ENCODE results near the gene TPGS2. TPM values are rescaled to one million over a fixed set of nuclear protein-coding genes. Genes with fewer than 3 reads are reported as not detected.
A peak's percentile ranks its signal among the peaks of the same experiment; 100 is the strongest.

TPGS2 gene
- total RNA-seq, 2 experiments from 2014 or later: 77.0 to 83.1 TPM

DNA sequence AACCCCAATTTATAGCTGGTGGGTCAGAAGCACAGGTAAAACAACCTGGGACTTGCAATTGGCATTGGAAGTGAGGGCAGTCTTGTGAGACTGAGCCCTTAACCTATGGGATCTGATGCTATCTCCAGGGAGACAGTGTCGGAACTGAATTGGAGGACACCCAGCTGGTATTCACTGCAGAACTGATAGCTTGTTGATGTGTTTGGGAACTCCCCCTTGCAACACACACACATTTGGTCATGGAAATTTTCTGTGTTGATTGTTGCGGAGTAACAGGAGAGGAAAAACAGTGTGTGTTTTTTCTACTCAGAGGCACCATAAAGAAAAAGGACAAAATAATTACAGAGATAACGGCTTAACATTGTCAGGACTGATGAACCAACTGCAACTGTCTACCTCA lies 16.1 kb downstream of the TPGS2 start:
- no peak overlapping the region for H3K4me3 Mint-ChIP-seq
- ATAC-seq (no peak), DNase-seq (no peak)
- H3K27me3 Mint-ChIP-seq: no peaks in the 10 kb centered on the region
- TF ChIP-seq CTCF (IDR thresholded peaks at IDR 0.05): no peak
- peaks cover 16% of the 10 kb centered on the region for H3K36me3 Mint-ChIP-seq (ENCODE audit: low read depth)
- H3K4me1 Mint-ChIP-seq (ENCODE audit: low read depth): peaks cover 12% of the 10 kb centered on the region
- POLR2A ChIA-PET: no interaction called here
- intact Hi-C loops (cut with micrococcal nuclease): no loop called here
- CTCF ChIA-PET: interaction anchor here (0.9 to 2.6 kb wide), 2 partner anchors 17 to 125 kb away, joined by 3 to 22 read pairs; no protein-coding TSS in a partner anchor
- H3K9me3 Mint-ChIP-seq: no peaks in the 10 kb centered on the region
- H3K27ac Mint-ChIP-seq: no peak overlapping the region

- ATAC-seq (no peak), DNase-seq (no peak)
- Mint-ChIP-seq H3K4me3 (no peak overlapping the region), H3K27me3 (no peaks in the 10 kb centered on the region), H3K4me1 (ENCODE audit: low read depth) (peaks cover 12% of the 10 kb centered on the region), H3K9me3 (no peaks in the 10 kb centered on the region), H3K36me3 (ENCODE audit: low read depth) (peaks cover 18% of the 10 kb centered on the region), H3K27ac (no peak overlapping the region)
- no peak for TF ChIP-seq CTCF (IDR thresholded peaks at IDR 0.05)
- intact Hi-C loops (cut with micrococcal nuclease): no loop called here
- ChIA-PET POLR2A (no interaction called here), CTCF (interaction anchor here (0.6 to 2.6 kb wide), 3 partner anchors 11 to 1230 kb away, joined by 3 to 22 read pairs (median 3); no protein-coding TSS in a partner anchor)
Observed at GRCh38 chr18:36811955-36812354, 16.8 kb downstream of the TPGS2 start.

- ChIA-PET CTCF (interaction anchor here (0.6 to 2.6 kb wide), 7 partner anchors 10 to 1229 kb away, joined by 3 to 22 read pairs (median 6); partner anchors contain the start of genes KIAA1328 and TPGS2), POLR2A (no interaction called here)
- ATAC-seq (no peak), DNase-seq (no peak)
- Mint-ChIP-seq H3K36me3 (ENCODE audit: low read depth) (peaks cover 18% of the 10 kb centered on the region), H3K27me3 (no peaks in the 10 kb centered on the region), H3K4me3 (no peak overlapping the region), H3K4me1 (ENCODE audit: low read depth) (peaks cover 12% of the 10 kb centered on the region), H3K9me3 (no peaks in the 10 kb centered on the region), H3K27ac (no peak overlapping the region)
- TF ChIP-seq CTCF (IDR thresholded peaks at IDR 0.05): no peak
- intact Hi-C loops (cut with micrococcal nuclease): no loop called here
Observed at GRCh38 chr18:36811430-36811829, 17.4 kb downstream of the TPGS2 start.

- CTCF ChIA-PET: interaction anchor here (0.7 to 5.2 kb wide), 14 partner anchors 9 to 122 kb away, joined by 3 to 58 read pairs (median 6); partner anchors contain the start of genes KIAA1328 and TPGS2
- H3K27ac Mint-ChIP-seq: no peak overlapping the region
- POLR2A ChIA-PET: no interaction called here
Observed at GRCh38 chr18:36809590-36810381, 19.0 kb downstream of the TPGS2 start.

More at GRCh38 chr18:36809590-36810381, 19.0 kb downstream of the TPGS2 start:
- no peaks in the 10 kb centered on the region for H3K9me3 Mint-ChIP-seq
- H3K4me3 Mint-ChIP-seq: no peak overlapping the region
- no peaks in the 10 kb centered on the region for H3K27me3 Mint-ChIP-seq
- H3K36me3 Mint-ChIP-seq (ENCODE audit: low read depth): peaks cover 29% of the 10 kb centered on the region
- TF ChIP-seq CTCF (IDR thresholded peaks at IDR 0.05): peak; percentile 82
- ATAC-seq: peak; percentile 92
- intact Hi-C loops (cut with micrococcal nuclease): loop anchor here (2.0 to 10.0 kb wide), 2 partner anchors 65 to 121 kb away; no protein-coding TSS in a partner anchor
- peaks cover 11% of the 10 kb centered on the region for H3K4me1 Mint-ChIP-seq (ENCODE audit: low read depth)
- peak; percentile 33 for DNase-seq

Measured in activated CD8-positive, alpha-beta T cell treated with anti-CD3 and anti-CD28 coated beads for 36 hours (primary cell).